ENCODE data around the gene HPSE2. TPM values are rescaled to one million over a fixed set of nuclear protein-coding genes. Genes with fewer than 3 reads are reported as not detected.
"Not testable (repeated sequence)": the region's sequence is repeated elsewhere in the genome, so short reads cannot be mapped to it uniquely, and the experiment has no call there.

The HPSE2 gene
- total RNA-seq, 1 experiment from 2014 or later: 0.20 TPM

DNA sequence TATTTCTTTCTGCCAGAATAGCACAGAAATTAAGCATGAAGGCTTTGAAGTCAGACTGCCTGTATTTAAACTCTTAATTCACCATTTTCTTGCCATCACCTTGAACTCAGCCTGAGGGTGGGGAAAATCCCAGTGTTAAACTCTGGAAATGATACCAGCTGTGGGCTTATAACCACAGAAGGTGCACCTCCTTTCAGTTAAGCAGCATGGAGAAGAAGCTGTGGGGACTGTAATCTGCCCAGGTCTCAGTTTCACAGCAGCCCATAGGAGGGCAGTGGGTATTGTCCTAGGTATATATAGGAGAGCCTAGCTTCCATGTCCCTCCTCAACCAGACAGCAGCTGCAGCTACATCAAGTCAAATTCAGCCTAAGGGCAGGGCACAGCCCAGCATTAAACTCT lies 241.6 kb downstream of the HPSE2 start:
- Histone ChIP-seq H3K9me3 (ENCODE audit: control insufficient read depth, low read depth, low read length) (no peaks in the 10 kb centered on the region), H3K79me1 (ENCODE audit: insufficient read depth, low read depth, low read length, poor library complexity, severe bottlenecking) (no peaks in the 10 kb centered on the region), H3K56ac (ENCODE audit: insufficient read length, low read depth, low read length) (no peak overlapping the region), H3K23ac (ENCODE audit: insufficient read length, low read depth, low read length) (no peak overlapping the region), H4K20me1 (ENCODE audit: control insufficient read depth, insufficient read depth, insufficient read length) (no peaks in the 10 kb centered on the region), H4K5ac (ENCODE audit: insufficient read length, low read depth, low read length) (no peak overlapping the region), H4K91ac (ENCODE audit: insufficient read length, low read depth, low read length) (no peak overlapping the region), H3K4me2 (ENCODE audit: insufficient read depth, insufficient read length, low read length) (no peak overlapping the region), H4K8ac (replicated peaks; ENCODE audit: insufficient read length, low read depth, low read length) (no peak overlapping the region), H3K79me2 (ENCODE audit: insufficient read depth, low read length) (no peaks in the 10 kb centered on the region), H2AFZ (ENCODE audit: low read length) (no peak overlapping the region), H3T11ph (ENCODE audit: low read length) (no peak overlapping the region), H3K23me2 (ENCODE audit: insufficient read length, low read depth, low read length, poor library complexity, severe bottlenecking) (no peaks in the 10 kb centered on the region), H2BK20ac (ENCODE audit: low read depth, low read length, poor library complexity, severe bottlenecking) (no peak overlapping the region), H3K9ac (ENCODE audit: extremely low read depth, insufficient read length, low read length) (no peak overlapping the region), H2AK5ac (ENCODE audit: insufficient read length, low read length) (no peak overlapping the region), H2BK15ac (ENCODE audit: low read depth, low read length) (no peak overlapping the region), H3K18ac (ENCODE audit: insufficient read length, low read depth, low read length) (no peak overlapping the region), H2BK12ac (ENCODE audit: insufficient read length, low read depth, low read length) (no peak overlapping the region), H3K4ac (ENCODE audit: low read depth, low read length) (no peak overlapping the region), H2BK120ac (ENCODE audit: low read depth, low read length, poor library complexity, severe bottlenecking) (no peak overlapping the region), H3K27me3 (ENCODE audit: insufficient read depth, low read length) (no peaks in the 10 kb centered on the region), H2BK5ac (ENCODE audit: insufficient read length, low read length) (no peak overlapping the region), H3K14ac (ENCODE audit: insufficient read depth, low read length) (no peak overlapping the region), H3K4me1 (ENCODE audit: insufficient read depth, low read length) (no peaks in the 10 kb centered on the region), H3K27ac (ENCODE audit: insufficient read length, low read depth, low read length) (no peak overlapping the region)
- Mint-ChIP-seq H3K27ac (no peak overlapping the region), H3K9me3 (no peaks in the 10 kb centered on the region), H3K4me1 (peaks cover 0 to 2% of the 10 kb centered on the region in 2 experiments; a peak in 1 of 4 replicates), H3K36me3 (ENCODE audit: insufficient read depth in 1 of 3, low read depth in 3 of 3) (no peaks in the 10 kb centered on the region), H3K27me3 (ENCODE audit: low read depth) (no peaks in the 10 kb centered on the region), H3K4me3 (no peak overlapping the region)
- no peak for DNase-seq
- TF ChIP-seq, protein P1, sequence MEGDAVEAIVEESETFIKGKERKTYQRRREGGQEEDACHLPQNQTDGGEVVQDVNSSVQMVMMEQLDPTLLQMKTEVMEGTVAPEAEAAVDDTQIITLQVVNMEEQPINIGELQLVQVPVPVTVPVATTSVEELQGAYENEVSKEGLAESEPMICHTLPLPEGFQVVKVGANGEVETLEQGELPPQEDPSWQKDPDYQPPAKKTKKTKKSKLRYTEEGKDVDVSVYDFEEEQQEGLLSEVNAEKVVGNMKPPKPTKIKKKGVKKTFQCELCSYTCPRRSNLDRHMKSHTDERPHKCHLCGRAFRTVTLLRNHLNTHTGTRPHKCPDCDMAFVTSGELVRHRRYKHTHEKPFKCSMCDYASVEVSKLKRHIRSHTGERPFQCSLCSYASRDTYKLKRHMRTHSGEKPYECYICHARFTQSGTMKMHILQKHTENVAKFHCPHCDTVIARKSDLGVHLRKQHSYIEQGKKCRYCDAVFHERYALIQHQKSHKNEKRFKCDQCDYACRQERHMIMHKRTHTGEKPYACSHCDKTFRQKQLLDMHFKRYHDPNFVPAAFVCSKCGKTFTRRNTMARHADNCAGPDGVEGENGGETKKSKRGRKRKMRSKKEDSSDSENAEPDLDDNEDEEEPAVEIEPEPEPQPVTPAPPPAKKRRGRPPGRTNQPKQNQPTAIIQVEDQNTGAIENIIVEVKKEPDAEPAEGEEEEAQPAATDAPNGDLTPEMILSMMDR (conservative IDR thresholded peaks at IDR 0.05): no peak

DNA sequence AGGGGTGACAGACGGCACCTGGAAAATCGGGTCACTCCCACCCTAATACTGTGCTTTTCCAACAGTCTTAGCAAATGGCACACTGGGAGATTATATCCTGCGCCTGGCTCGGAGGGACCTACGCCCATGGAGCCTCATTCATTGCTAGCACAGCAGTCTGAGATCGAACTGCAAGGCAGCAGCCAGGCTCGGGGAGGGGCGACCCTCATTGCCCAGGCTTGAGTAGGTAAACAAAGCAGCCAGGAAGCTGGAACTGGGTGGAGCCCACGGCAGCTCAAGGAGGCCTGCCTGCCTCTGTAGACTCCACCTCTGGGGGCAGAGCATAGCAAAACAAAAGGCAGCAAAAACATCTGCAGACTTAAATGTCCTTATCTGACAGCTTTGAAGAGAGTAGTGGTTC lies 251.9 kb downstream of the HPSE2 start:
- H4K8ac ChIP-seq (replicated peaks; ENCODE audit: insufficient read length, low read depth, low read length); H3K4me1 ChIP-seq (ENCODE audit: insufficient read depth, low read length); H3K23ac ChIP-seq (ENCODE audit: insufficient read length, low read depth, low read length); H3K9ac ChIP-seq (ENCODE audit: extremely low read depth, insufficient read length, low read length); H3K36me3 Mint-ChIP-seq (ENCODE audit: insufficient read depth in 1 of 3, low read depth in 3 of 3); H4K5ac ChIP-seq (ENCODE audit: insufficient read length, low read depth, low read length); H2BK15ac ChIP-seq (ENCODE audit: low read depth, low read length); H3K79me1 ChIP-seq (ENCODE audit: insufficient read depth, low read depth, low read length, poor library complexity, severe bottlenecking); H3K27ac Mint-ChIP-seq; H3K23me2 ChIP-seq (ENCODE audit: insufficient read length, low read depth, low read length, poor library complexity, severe bottlenecking); H2BK20ac ChIP-seq (ENCODE audit: low read depth, low read length, poor library complexity, severe bottlenecking); H3K9me3 ChIP-seq (ENCODE audit: control insufficient read depth, low read depth, low read length); H3K56ac ChIP-seq (ENCODE audit: insufficient read length, low read depth, low read length); H3K4me2 ChIP-seq (ENCODE audit: insufficient read depth, insufficient read length, low read length); H3K27me3 ChIP-seq (ENCODE audit: insufficient read depth, low read length); H3K79me2 ChIP-seq (ENCODE audit: insufficient read depth, low read length); H3K27ac ChIP-seq (ENCODE audit: insufficient read length, low read depth, low read length); H2BK12ac ChIP-seq (ENCODE audit: insufficient read length, low read depth, low read length); H2BK5ac ChIP-seq (ENCODE audit: insufficient read length, low read length); H3K14ac ChIP-seq (ENCODE audit: insufficient read depth, low read length); H4K20me1 ChIP-seq (ENCODE audit: control insufficient read depth, insufficient read depth, insufficient read length); H3K4me1 Mint-ChIP-seq; H2AK5ac ChIP-seq (ENCODE audit: insufficient read length, low read length); H4K91ac ChIP-seq (ENCODE audit: insufficient read length, low read depth, low read length); H3K27me3 Mint-ChIP-seq (ENCODE audit: low read depth); H3T11ph ChIP-seq (ENCODE audit: low read length); H3K4me3 Mint-ChIP-seq; H2BK120ac ChIP-seq (ENCODE audit: low read depth, low read length, poor library complexity, severe bottlenecking); H3K4ac ChIP-seq (ENCODE audit: low read depth, low read length); H2AFZ ChIP-seq (ENCODE audit: low read length); H3K18ac ChIP-seq (ENCODE audit: insufficient read length, low read depth, low read length): not testable (repeated sequence)
- H3K9me3 Mint-ChIP-seq: peaks cover 8 to 15% of the 10 kb centered on the region in 2 experiments; a peak in 3 of 5 replicates
- DNase-seq: peak; percentile 56
- no CpG with 5 or more reads among the region's 9 CpGs for WGBS (ENCODE audit: extremely low coverage, insufficient read length, low lambda C conversion rate)
